Keratinocyte (primary cell): ENCODE data around the gene SLC52A1.

ENCODE experiments used
- CTCF ChIP-seq, 3 experiments: IDR thresholded peaks in 1 of 3; conservative IDR thresholded peaks in 1 of 3; optimal IDR thresholded peaks in 1 of 3; 2 replicates in 2 of 3; 3 replicates in 1 of 3; pipeline versions ENCODE3 to v1.5.1; 2011; ENCODE audit warnings: low read length in 3 of 3, mild to moderate bottlenecking in 3 of 3, moderate library complexity in 2 of 3, control low read depth in 1 of 3, inconsistent platforms in 1 of 3; ENCODE audit not compliant: insufficient read depth in 2 of 3; ENCODE audit errors: extremely low read depth in 1 of 3
- EZH2 ChIP-seq: IDR thresholded peaks from one replicate; pipeline ENCODE4 v1.6.1; 2012; ENCODE audit warnings: inconsistent platforms, mild to moderate bottlenecking, low read length, moderate library complexity

DNA sequence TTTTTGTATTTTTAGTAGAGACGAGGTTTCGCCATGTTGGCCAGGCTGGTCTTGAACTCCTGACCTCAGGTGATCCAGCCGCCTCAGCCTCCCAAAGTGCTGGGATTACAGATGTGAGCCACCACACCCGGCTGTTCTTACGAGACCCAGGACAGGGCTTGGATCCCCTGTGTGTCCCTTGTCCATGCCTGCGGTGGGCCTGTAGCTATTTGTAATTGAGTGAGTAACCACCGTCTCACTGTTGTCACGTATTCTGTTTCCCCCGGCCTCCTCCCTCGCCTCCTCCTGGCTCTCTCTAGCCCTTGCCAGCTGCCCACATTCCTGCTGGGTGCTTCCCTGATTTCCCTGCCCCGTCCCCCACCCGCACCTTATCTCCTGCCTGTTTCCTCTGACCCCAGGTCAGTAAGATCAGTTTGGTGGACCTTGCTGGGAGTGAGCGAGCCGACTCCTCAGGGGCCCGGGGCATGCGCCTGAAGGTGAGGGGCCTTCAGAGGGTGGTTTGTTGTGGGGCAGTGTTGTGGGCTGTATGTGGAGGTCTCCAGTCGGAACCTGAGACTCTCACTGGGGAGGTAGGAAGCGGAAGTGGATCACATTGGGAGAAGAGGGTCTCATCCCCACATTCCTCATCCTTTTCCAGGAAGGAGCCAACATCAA, 31.9 kb downstream of the SLC52A1 start:
- no peak for TF ChIP-seq EZH2
- no peak for TF ChIP-seq CTCF (optimal IDR thresholded peaks at IDR 0.05 in 1 of 3, IDR thresholded peaks at IDR 0.05 in 1 of 3, conservative IDR thresholded peaks at IDR 0.05 in 1 of 3; ENCODE audit: extremely low read depth in 1 of 3, insufficient read depth in 2 of 3, low read length in 3 of 3)
